Psoas muscle (tissue), 8 donors: ENCODE data around the gene APLP2. TPM values are rescaled to one million over a fixed set of nuclear protein-coding genes. Genes with fewer than 3 reads are reported as not detected.
A peak's percentile ranks its signal among the peaks of the same experiment; 100 is the strongest.

Experiments
- ATAC-seq, 4 donors: fragments of 200-7000 bp; cut with Tn5 transposase; one replicate each; pipeline ENCODE4 v1.9.1; 2020; ENCODE audit warnings: moderate library complexity in 3 of 4, mild to moderate bottlenecking in 2 of 4
- DNase-seq, 2 donors: peaks; one replicate each; pipeline ENCODE4 v3.0.0-alpha.2; 2020
- H3K27ac ChIP-seq: fragments of 200-600 bp; one replicate; pipeline ENCODE4 v1.8.0; 2022
- H3K27me3 ChIP-seq, 3 donors: fragments of 200-600 bp in 1 of 3; one replicate each; pipeline versions ENCODE4 v1.6.1 to v1.8.0; 2013 to 2022; ENCODE audit warnings: low read length in 2 of 3, mild to moderate bottlenecking in 2 of 3, moderate library complexity in 1 of 3; ENCODE audit not compliant: insufficient read depth in 3 of 3
- H3K36me3 ChIP-seq, 2 donors: fragments of 200-600 bp in 1 of 2; one replicate each; pipeline versions ENCODE4 v1.6.1 to v1.8.0; 2013 to 2022; ENCODE audit warnings: low read depth in 1 of 2, mild to moderate bottlenecking in 1 of 2, moderate library complexity in 1 of 2; ENCODE audit not compliant: insufficient read depth in 1 of 2
- H3K4me1 ChIP-seq: fragments of 200-600 bp; one replicate; pipeline ENCODE4 v1.8.0; 2022
- H3K4me3 ChIP-seq: fragments of 200-600 bp; one replicate; pipeline ENCODE4 v1.8.0; 2022; ENCODE audit warnings: mild to moderate bottlenecking
- H3K9me3 ChIP-seq: fragments of 200-600 bp; one replicate; pipeline ENCODE4 v1.8.0; 2022
- WGBS, 3 donors: extraction: QIAGEN DNeasy Blood & Tissue Kit; methylation state at CpG; one replicate each; pipeline versions ENCODE4 v1.1.6 to v1.1.7; 2013; 5-methylcytosine and 5-hydroxymethylcytosine counted together
- intact Hi-C, 2 donors: fragments of 100-400 bp; cut with DNase I; formaldehyde crosslinking; loops; one replicate each; pipeline versions ENCODE4 v1.11.0 to v1.14.2; 2022
- polyA plus RNA-seq, 3 donors: library from polyadenylated mRNA; stranded (reverse); fragments of 200-250 nt; gene quantifications; one replicate each; pipeline ENCODE4 v1.2.3, GENCODE V29; 2013
- total RNA-seq, 4 donors: library from RNA; stranded (reverse); fragmentation: NEBNext Ultra II Directional in 2 of 4; extraction: Animal tissue kit (Norgen Biotek cat#: 25700) in 2 of 4; gene quantifications; one replicate each; pipeline versions ENCODE4 v1.2.1 to v1.2.4, GENCODE V29; 2021 to 2023
- TF ChIP-seq, protein P1 (sequence below): fragments of 200-600 bp; IDR thresholded peaks from one replicate; pipeline ENCODE4 v1.8.0; 2022; ENCODE audit warnings: antibody characterized with exemption
- donor health status: healthy with polysubstance abuse.
- donor health status: DM: no; HTN: no; CAD: no; lungs with moderate emphysema.
- donor health status: Bipolar disorder and iron deficiency.
- donor health status: healthy.
- donor health status: DM: yes; HTN: yes; CAD: no.
- donor health status: DM: no; HTN: no; CAD: no.
- donor health status: DM: no; HTN: no; CAD: no.
- donor health status: DM: yes; HTN: yes; CAD: no.

APLP2 gene
- total and polyA plus RNA-seq, 7 donors: 37.8 to 96.7 (median 67.6) TPM

DNA sequence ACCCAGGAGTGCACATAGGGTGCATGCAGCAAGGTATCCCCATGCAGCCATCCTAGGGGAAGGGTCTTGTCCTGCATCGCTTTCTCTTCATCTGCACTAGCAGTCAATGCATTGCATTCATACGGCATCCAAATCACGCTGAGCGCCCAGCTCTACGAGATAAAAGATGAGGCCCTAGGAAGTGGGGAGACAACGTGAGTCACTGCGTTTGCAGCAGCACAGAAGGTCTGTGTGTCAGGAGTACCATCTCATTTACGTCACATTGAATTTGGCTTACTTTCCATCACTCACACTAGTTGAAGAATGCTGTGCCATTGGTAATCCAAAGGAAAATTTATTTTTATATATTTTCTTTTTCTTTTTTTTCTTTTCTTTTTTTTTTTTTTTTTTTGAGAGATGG, 87.4 kb downstream of the APLP2 start:
- no peak for DNase-seq
- H3K27me3 ChIP-seq: peaks cover 0 to 41% (median 26%) of the 10 kb centered on the region in 3 donors
- no peaks in the 10 kb centered on the region for H3K9me3 ChIP-seq
- no peak overlapping the region for H3K27ac ChIP-seq
- H3K4me3 ChIP-seq: no peak overlapping the region
- ATAC-seq: no peak
- H3K4me1 ChIP-seq: no peaks in the 10 kb centered on the region
- no peaks in the 10 kb centered on the region for H3K36me3 ChIP-seq
- TF ChIP-seq, protein P1, sequence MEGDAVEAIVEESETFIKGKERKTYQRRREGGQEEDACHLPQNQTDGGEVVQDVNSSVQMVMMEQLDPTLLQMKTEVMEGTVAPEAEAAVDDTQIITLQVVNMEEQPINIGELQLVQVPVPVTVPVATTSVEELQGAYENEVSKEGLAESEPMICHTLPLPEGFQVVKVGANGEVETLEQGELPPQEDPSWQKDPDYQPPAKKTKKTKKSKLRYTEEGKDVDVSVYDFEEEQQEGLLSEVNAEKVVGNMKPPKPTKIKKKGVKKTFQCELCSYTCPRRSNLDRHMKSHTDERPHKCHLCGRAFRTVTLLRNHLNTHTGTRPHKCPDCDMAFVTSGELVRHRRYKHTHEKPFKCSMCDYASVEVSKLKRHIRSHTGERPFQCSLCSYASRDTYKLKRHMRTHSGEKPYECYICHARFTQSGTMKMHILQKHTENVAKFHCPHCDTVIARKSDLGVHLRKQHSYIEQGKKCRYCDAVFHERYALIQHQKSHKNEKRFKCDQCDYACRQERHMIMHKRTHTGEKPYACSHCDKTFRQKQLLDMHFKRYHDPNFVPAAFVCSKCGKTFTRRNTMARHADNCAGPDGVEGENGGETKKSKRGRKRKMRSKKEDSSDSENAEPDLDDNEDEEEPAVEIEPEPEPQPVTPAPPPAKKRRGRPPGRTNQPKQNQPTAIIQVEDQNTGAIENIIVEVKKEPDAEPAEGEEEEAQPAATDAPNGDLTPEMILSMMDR: no peak
- WGBS, 3 donors: 91 to 94% (median 91%) methylated on average over 8 of the region's 8 CpGs
- intact Hi-C loops: no loop called here

DNA sequence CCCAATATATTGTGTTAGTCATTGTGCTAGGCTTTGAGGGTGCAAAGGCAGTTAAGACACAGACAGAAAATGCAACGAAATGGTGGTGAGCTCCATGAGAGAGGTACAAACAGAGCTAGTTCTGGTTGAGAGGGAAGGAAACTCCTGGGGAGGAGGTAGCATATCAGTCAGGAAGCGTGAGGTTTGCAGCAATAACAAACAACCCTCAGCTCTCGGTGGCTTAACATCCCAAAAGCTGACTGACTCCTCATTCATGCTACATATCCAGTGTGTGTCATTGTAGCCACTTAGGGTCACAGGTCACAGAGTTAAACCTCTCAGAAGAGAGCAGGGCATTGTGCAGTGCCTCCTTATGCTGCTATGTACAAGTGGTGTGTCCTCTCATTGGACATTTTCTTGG, 88.1 kb downstream of the APLP2 start:
- DNase-seq: no peak
- TF ChIP-seq, protein P1: no peak
- no peaks in the 10 kb centered on the region for H3K4me1 ChIP-seq
- no peak overlapping the region for H3K27ac ChIP-seq
- H3K36me3 ChIP-seq: no peaks in the 10 kb centered on the region
- intact Hi-C loops: no loop called here
- no peaks in the 10 kb centered on the region for H3K9me3 ChIP-seq
- ATAC-seq: no peak
- no peak overlapping the region for H3K4me3 ChIP-seq
- peaks cover 0 to 48% (median 28%) of the 10 kb centered on the region in 3 donors for H3K27me3 ChIP-seq
- WGBS, 3 donors: 82 to 83% (median 82%) methylated on average over 3 of the region's 3 CpGs

DNA sequence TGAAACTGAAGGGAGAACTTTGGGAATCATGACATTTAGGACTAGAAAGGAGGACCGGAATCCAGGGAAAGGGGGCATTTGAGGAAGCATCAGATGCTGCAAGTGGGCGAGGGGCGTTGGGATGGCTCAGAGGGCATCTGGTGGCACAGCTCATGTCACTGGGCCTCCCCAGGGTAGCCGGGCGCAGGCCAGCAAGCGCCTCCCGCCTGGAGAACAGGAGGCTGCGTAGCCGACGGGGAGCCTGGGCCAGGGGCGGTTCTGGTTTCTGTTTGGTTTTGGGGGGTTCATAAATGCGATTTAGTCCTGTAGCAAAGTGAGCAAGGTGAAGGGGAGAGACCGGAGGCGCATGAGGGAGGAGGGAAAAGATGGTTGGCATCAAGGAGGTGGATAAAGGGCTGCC, 89.4 kb downstream of the APLP2 start:
- ATAC-seq (peak in 1 of 4 donors; percentile 21), DNase-seq (no peak)
- no peaks in the 10 kb centered on the region for H3K4me1 ChIP-seq
- H3K27ac ChIP-seq: no peak overlapping the region
- TF ChIP-seq, protein P1: no peak
- intact Hi-C loops: no loop called here
- peaks cover 0 to 49% (median 28%) of the 10 kb centered on the region in 3 donors for H3K27me3 ChIP-seq
- 74 to 81% (median 81%) methylated on average over 14 of the region's 14 CpGs for WGBS, 3 donors
- no peak overlapping the region for H3K4me3 ChIP-seq
- H3K36me3 ChIP-seq: no peaks in the 10 kb centered on the region
- H3K9me3 ChIP-seq: no peaks in the 10 kb centered on the region

DNA sequence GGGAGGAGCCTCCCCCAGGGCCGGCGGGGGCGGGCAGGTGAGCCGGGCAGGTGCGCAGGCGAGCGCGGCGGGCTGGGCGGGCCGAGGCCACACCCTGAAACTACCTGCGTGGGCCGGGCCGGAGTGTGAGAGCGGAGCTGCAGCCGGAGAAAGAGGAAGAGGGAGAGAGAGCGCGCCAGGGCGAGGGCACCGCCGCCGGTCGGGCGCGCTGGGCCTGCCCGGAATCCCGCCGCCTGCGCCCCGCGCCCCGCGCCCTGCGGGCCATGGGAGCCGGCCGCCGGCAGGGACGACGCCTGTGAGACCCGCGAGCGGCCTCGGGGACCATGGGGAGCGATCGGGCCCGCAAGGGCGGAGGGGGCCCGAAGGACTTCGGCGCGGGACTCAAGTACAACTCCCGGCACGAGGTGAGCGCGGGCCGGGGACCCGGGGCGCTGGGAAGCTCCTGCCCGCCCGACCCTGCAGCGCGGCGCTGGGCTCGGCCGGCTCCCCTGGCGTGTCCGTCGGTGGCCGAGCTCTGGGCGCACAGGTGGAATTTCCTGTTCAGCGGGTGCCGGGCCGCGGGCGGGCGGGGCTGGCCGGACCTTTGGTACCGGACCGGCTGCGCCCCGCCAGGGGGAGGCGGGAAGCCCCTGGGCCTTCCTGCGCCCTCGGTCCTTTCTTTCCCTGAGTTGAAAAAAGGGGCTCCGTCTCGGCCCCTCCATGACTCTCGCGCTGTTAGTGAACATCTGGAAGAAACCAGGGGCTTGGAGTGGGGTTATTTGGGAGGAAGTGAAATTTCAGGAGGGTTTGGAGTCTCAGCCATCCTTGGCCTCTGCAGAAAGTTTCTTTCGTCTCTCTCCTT, 90.2 kb downstream of the APLP2 start, which contains the start of gene ST14:
TSS of gene ST14 (plus strand) at position 126 of the 841 bp plus-strand sequence. CDS start at position 324, 198 bp downstream.
- Histone ChIP-seq H3K4me3 (peak within 1 kb of the TSS; percentile 47), H3K27me3 (peaks cover 0 to 56% (median 28%) of the 10 kb centered on the region in 3 donors), H3K4me1 (no peaks in the 10 kb centered on the region), H3K36me3 (no peaks in the 10 kb centered on the region), H3K9me3 (no peaks in the 10 kb centered on the region), H3K27ac (no peak within 1 kb of the TSS)
- ATAC-seq (peak in 1 of 4 donors; percentile 23), DNase-seq (no peak)
- TF ChIP-seq, protein P1: no peak
- WGBS, 3 donors: 5 to 9% (median 9%) methylated on average over 33 to 89 of the region's 89 CpGs
- intact Hi-C loops: no loop called here
